HEK293 (cell line): ENCODE data around the gene NEU1.
"Not testable (repeated sequence)": the region's sequence is repeated elsewhere in the genome, so short reads cannot be mapped to it uniquely, and the experiment has no call there.

ENCODE experiments used
- ZNF184 ChIP-seq: fragments of 450-650 bp; IDR thresholded peaks from 2 replicates; pipeline ENCODE4 v1.5.1; 2018; ENCODE audit warnings: missing biosample characterization, mild to moderate bottlenecking, missing genetic modification characterization
- ZNF510 ChIP-seq: fragments of 450-650 bp; formaldehyde crosslinking; IDR thresholded peaks from 2 replicates; pipeline ENCODE4 v1.5.1; 2018; ENCODE audit warnings: mild to moderate bottlenecking, missing genetic modification characterization, missing biosample characterization; ENCODE audit not compliant: insufficient replicate concordance

DNA sequence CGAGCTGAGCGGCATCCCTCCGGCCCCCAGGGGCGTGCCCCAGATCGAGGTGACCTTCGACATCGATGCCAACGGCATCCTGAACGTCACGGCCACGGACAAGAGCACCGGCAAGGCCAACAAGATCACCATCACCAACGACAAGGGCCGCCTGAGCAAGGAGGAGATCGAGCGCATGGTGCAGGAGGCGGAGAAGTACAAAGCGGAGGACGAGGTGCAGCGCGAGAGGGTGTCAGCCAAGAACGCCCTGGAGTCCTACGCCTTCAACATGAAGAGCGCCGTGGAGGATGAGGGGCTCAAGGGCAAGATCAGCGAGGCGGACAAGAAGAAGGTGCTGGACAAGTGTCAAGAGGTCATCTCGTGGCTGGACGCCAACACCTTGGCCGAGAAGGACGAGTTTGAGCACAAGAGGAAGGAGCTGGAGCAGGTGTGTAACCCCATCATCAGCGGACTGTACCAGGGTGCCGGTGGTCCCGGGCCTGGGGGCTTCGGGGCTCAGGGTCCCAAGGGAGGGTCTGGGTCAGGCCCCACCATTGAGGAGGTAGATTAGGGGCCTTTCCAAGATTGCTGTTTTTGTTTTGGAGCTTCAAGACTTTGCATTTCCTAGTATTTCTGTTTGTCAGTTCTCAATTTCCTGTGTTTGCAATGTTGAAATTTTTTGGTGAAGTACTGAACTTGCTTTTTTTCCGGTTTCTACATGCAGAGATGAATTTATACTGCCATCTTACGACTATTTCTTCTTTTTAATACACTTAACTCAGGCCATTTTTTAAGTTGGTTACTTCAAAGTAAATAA, 45.3 kb downstream of the NEU1 start:
- not testable (repeated sequence) for TF ChIP-seq ZNF510 (tag by site-specific recombination); ZNF184
